ENCODE results near the gene EYA4.

Gene EYA4

GRCh38 chr6:133408132-133408531 is 167.0 kb downstream of the EYA4 start:
- Histone ChIP-seq H3K4me3 (ENCODE audit: insufficient read length, low read depth) (no peak overlapping the region), H3K36me3 (ENCODE audit: insufficient read depth, insufficient read length, low read length) (no peaks in the 10 kb centered on the region), H3K27me3 (ENCODE audit: insufficient read depth, insufficient read length) (no peaks in the 10 kb centered on the region), H3K9ac (ENCODE audit: insufficient read length, low read depth) (no peak overlapping the region), H3K4me1 (ENCODE audit: insufficient read depth, insufficient read length) (no peaks in the 10 kb centered on the region), H3K9me3 (ENCODE audit: insufficient read depth, low read length) (no peaks in the 10 kb centered on the region)
- no peak for TF ChIP-seq SUZ12 (IDR thresholded peaks at IDR 0.05; ENCODE audit: extremely low read depth, insufficient read depth, insufficient read length)
- no peak for TF ChIP-seq ZNF274 (IDR thresholded peaks at IDR 0.05; ENCODE audit: low read depth, low read length)
- TF ChIP-seq YY1 (IDR thresholded peaks at IDR 0.05; ENCODE audit: insufficient read depth, insufficient read length) = no peak
- no peak for DNase-seq (ENCODE audit: low read depth, low spot score)

GRCh38 chr6:133408543-133408942 is 167.4 kb downstream of the EYA4 start:
- Histone ChIP-seq H3K9me3 (ENCODE audit: insufficient read depth, low read length) (no peaks in the 10 kb centered on the region), H3K27me3 (ENCODE audit: insufficient read depth, insufficient read length) (no peaks in the 10 kb centered on the region), H3K9ac (ENCODE audit: insufficient read length, low read depth) (no peak overlapping the region), H3K36me3 (ENCODE audit: insufficient read depth, insufficient read length, low read length) (no peaks in the 10 kb centered on the region), H3K4me1 (ENCODE audit: insufficient read depth, insufficient read length) (no peaks in the 10 kb centered on the region), H3K4me3 (ENCODE audit: insufficient read length, low read depth) (no peak overlapping the region)
- TF ChIP-seq YY1 (IDR thresholded peaks at IDR 0.05; ENCODE audit: insufficient read depth, insufficient read length) (no peak), SUZ12 (IDR thresholded peaks at IDR 0.05; ENCODE audit: extremely low read depth, insufficient read depth, insufficient read length) (no peak), ZNF274 (IDR thresholded peaks at IDR 0.05; ENCODE audit: low read depth, low read length) (no peak)
- no peak for DNase-seq (ENCODE audit: low read depth, low spot score)

- Histone ChIP-seq H3K36me3 (ENCODE audit: insufficient read depth, insufficient read length, low read length) (no peaks in the 10 kb centered on the region), H3K27me3 (ENCODE audit: insufficient read depth, insufficient read length) (no peaks in the 10 kb centered on the region), H3K4me3 (ENCODE audit: insufficient read length, low read depth) (no peak overlapping the region), H3K4me1 (ENCODE audit: insufficient read depth, insufficient read length) (no peaks in the 10 kb centered on the region), H3K9me3 (ENCODE audit: insufficient read depth, low read length) (no peaks in the 10 kb centered on the region), H3K9ac (ENCODE audit: insufficient read length, low read depth) (no peak overlapping the region)
- no peak for DNase-seq (ENCODE audit: low read depth, low spot score)
- TF ChIP-seq YY1 (IDR thresholded peaks at IDR 0.05; ENCODE audit: insufficient read depth, insufficient read length) (no peak), ZNF274 (IDR thresholded peaks at IDR 0.05; ENCODE audit: low read depth, low read length) (no peak), SUZ12 (IDR thresholded peaks at IDR 0.05; ENCODE audit: extremely low read depth, insufficient read depth, insufficient read length) (no peak)
Observed at GRCh38 chr6:133410638-133411435, 169.7 kb downstream of the EYA4 start.

GRCh38 chr6:133411757-133412156 is 170.6 kb downstream of the EYA4 start:
- H3K9me3 ChIP-seq (ENCODE audit: insufficient read depth, low read length) = no peaks in the 10 kb centered on the region
- H3K27me3 ChIP-seq (ENCODE audit: insufficient read depth, insufficient read length) = no peaks in the 10 kb centered on the region
- H3K36me3 ChIP-seq (ENCODE audit: insufficient read depth, insufficient read length, low read length) = no peaks in the 10 kb centered on the region
- no peak overlapping the region for H3K4me3 ChIP-seq (ENCODE audit: insufficient read length, low read depth)
- H3K9ac ChIP-seq (ENCODE audit: insufficient read length, low read depth) = no peak overlapping the region
- no peak for TF ChIP-seq ZNF274 (IDR thresholded peaks at IDR 0.05; ENCODE audit: low read depth, low read length)
- TF ChIP-seq YY1 (IDR thresholded peaks at IDR 0.05; ENCODE audit: insufficient read depth, insufficient read length) = no peak
- no peak for TF ChIP-seq SUZ12 (IDR thresholded peaks at IDR 0.05; ENCODE audit: extremely low read depth, insufficient read depth, insufficient read length)
- no peaks in the 10 kb centered on the region for H3K4me1 ChIP-seq (ENCODE audit: insufficient read depth, insufficient read length)
- DNase-seq (ENCODE audit: low read depth, low spot score) = no peak

- no peak for TF ChIP-seq YY1 (IDR thresholded peaks at IDR 0.05; ENCODE audit: insufficient read depth, insufficient read length)
- no peak for TF ChIP-seq SUZ12 (IDR thresholded peaks at IDR 0.05; ENCODE audit: extremely low read depth, insufficient read depth, insufficient read length)
- TF ChIP-seq ZNF274 (IDR thresholded peaks at IDR 0.05; ENCODE audit: low read depth, low read length) = no peak
- Histone ChIP-seq H3K9ac (ENCODE audit: insufficient read length, low read depth) (no peak overlapping the region), H3K4me1 (ENCODE audit: insufficient read depth, insufficient read length) (no peaks in the 10 kb centered on the region), H3K36me3 (ENCODE audit: insufficient read depth, insufficient read length, low read length) (no peaks in the 10 kb centered on the region), H3K4me3 (ENCODE audit: insufficient read length, low read depth) (no peak overlapping the region), H3K27me3 (ENCODE audit: insufficient read depth, insufficient read length) (no peaks in the 10 kb centered on the region), H3K9me3 (ENCODE audit: insufficient read depth, low read length) (no peaks in the 10 kb centered on the region)
- DNase-seq (ENCODE audit: low read depth, low spot score) = no peak
Observed at GRCh38 chr6:133415262-133415661, 174.1 kb downstream of the EYA4 start.

GRCh38 chr6:133418108-133418507 is 177.0 kb downstream of the EYA4 start:
- Histone ChIP-seq H3K36me3 (ENCODE audit: insufficient read depth, insufficient read length, low read length) (no peaks in the 10 kb centered on the region), H3K9me3 (ENCODE audit: insufficient read depth, low read length) (no peaks in the 10 kb centered on the region), H3K27me3 (ENCODE audit: insufficient read depth, insufficient read length) (no peaks in the 10 kb centered on the region), H3K9ac (ENCODE audit: insufficient read length, low read depth) (no peak overlapping the region), H3K4me3 (ENCODE audit: insufficient read length, low read depth) (no peak overlapping the region), H3K4me1 (ENCODE audit: insufficient read depth, insufficient read length) (no peaks in the 10 kb centered on the region)
- TF ChIP-seq ZNF274 (IDR thresholded peaks at IDR 0.05; ENCODE audit: low read depth, low read length) (no peak), YY1 (IDR thresholded peaks at IDR 0.05; ENCODE audit: insufficient read depth, insufficient read length) (no peak)
- DNase-seq (ENCODE audit: low read depth, low spot score) = no peak

GRCh38 chr6:133423242-133423641 is 182.1 kb downstream of the EYA4 start:
- DNase-seq (ENCODE audit: low read depth, low spot score) = no peak
- H3K9ac ChIP-seq (ENCODE audit: insufficient read length, low read depth) = no peak overlapping the region

More at GRCh38 chr6:133423242-133423641, 182.1 kb downstream of the EYA4 start:
- Histone ChIP-seq H3K9me3 (ENCODE audit: insufficient read depth, low read length) (no peaks in the 10 kb centered on the region), H3K27me3 (ENCODE audit: insufficient read depth, insufficient read length) (no peaks in the 10 kb centered on the region), H3K36me3 (ENCODE audit: insufficient read depth, insufficient read length, low read length) (no peaks in the 10 kb centered on the region), H3K4me3 (ENCODE audit: insufficient read length, low read depth) (no peak overlapping the region), H3K4me1 (ENCODE audit: insufficient read depth, insufficient read length) (no peaks in the 10 kb centered on the region)
- no peak for TF ChIP-seq YY1 (IDR thresholded peaks at IDR 0.05; ENCODE audit: insufficient read depth, insufficient read length)
- TF ChIP-seq ZNF274 (IDR thresholded peaks at IDR 0.05; ENCODE audit: low read depth, low read length) = no peak
- no peak for TF ChIP-seq SUZ12 (IDR thresholded peaks at IDR 0.05; ENCODE audit: extremely low read depth, insufficient read depth, insufficient read length)

All from NT2/D1 (cell line).